Left ventricle myocardium inferior (tissue), 1 donor: ENCODE measurements around the gene FST. TPM values are rescaled to one million over a fixed set of nuclear protein-coding genes. Genes with fewer than 3 reads are reported as not detected.

Source experiments
- DNase-seq: peaks from one replicate; pipeline ENCODE4 v3.0.0-alpha.2; 2020
- H3K27ac ChIP-seq: fragments of 200-600 bp; replicated peaks from 2 replicates; pipeline ENCODE4 v1.8.0; 2021
- H3K27me3 ChIP-seq: fragments of 200-600 bp; 2 replicates; pipeline ENCODE4 v1.8.0; 2021; ENCODE audit warnings: low read depth
- H3K36me3 ChIP-seq: fragments of 200-600 bp; 2 replicates; pipeline ENCODE4 v1.8.0; 2021
- H3K4me1 ChIP-seq: fragments of 200-600 bp; 2 replicates; pipeline ENCODE4 v1.8.0; 2021
- H3K4me3 ChIP-seq: fragments of 200-600 bp; 2 replicates; pipeline ENCODE4 v1.8.0; 2021; ENCODE audit warnings: mild to moderate bottlenecking, moderate library complexity
- H3K9me3 ChIP-seq: fragments of 200-600 bp; replicated peaks from 2 replicates; pipeline ENCODE4 v1.8.0; 2021
- CTCF ChIP-seq: fragments of 200-600 bp; IDR thresholded peaks from 2 replicates; pipeline ENCODE4 v1.8.0; 2021; ENCODE audit warnings: antibody characterized with exemption, mild to moderate bottlenecking, borderline replicate concordance
- intact Hi-C: fragments of 100-400 bp; cut with micrococcal nuclease; formaldehyde crosslinking; loops from one replicate; pipeline ENCODE4 v1.11.0; 2022
- total RNA-seq: library from RNA; stranded (reverse); fragmentation: NEBNext Ultra II Directional; extraction: Animal tissue kit (Norgen Biotek cat#: 25700); gene quantifications from one replicate; pipeline ENCODE4 v1.2.1, GENCODE V29; 2021
- donor health status: DM: no; HTN: yes; CAD: no; lungs with severe emphysema.

Gene FST
- total RNA-seq, 1 donor from 2014 or later = 2.0 TPM

GRCh38 chr5:53479590-53480415 lies 626 bp upstream of the FST start:
- peak overlapping the region; percentile 83 for H3K4me3 ChIP-seq
- no peak for TF ChIP-seq CTCF
- no peaks in the 10 kb centered on the region for H3K36me3 ChIP-seq
- H3K27ac ChIP-seq = peak overlapping the region; percentile 83
- no peaks in the 10 kb centered on the region for H3K9me3 ChIP-seq
- intact Hi-C loops = loop anchor here (5.0 to 10.0 kb wide), 2 partner anchors 395 to 737 kb away; no protein-coding TSS in a partner anchor
- peaks cover 20% of the 10 kb centered on the region for H3K27me3 ChIP-seq
- H3K4me1 ChIP-seq = peaks cover 40% of the 10 kb centered on the region
- peak; percentile 71 for DNase-seq

- H3K27ac ChIP-seq = peak overlapping the region; percentile 83
- intact Hi-C loops = no loop called here
- H3K36me3 ChIP-seq = no peaks in the 10 kb centered on the region
- no peak for DNase-seq
- no peaks in the 10 kb centered on the region for H3K9me3 ChIP-seq
- H3K4me3 ChIP-seq = peak overlapping the region; percentile 83
- peaks cover 40% of the 10 kb centered on the region for H3K4me1 ChIP-seq
- TF ChIP-seq CTCF = no peak
- peaks cover 20% of the 10 kb centered on the region for H3K27me3 ChIP-seq
Measured at GRCh38 chr5:53481159-53481886, 894 bp downstream of the FST start.

GRCh38 chr5:53481887-53482716 lies 1.7 kb downstream of the FST start:
- intact Hi-C loops = no loop called here
- DNase-seq = peak; percentile 76
- peak; percentile 56 for TF ChIP-seq CTCF
- H3K4me3 ChIP-seq = peak overlapping the region; percentile 83
- H3K4me1 ChIP-seq = peaks cover 40% of the 10 kb centered on the region
- peaks cover 20% of the 10 kb centered on the region for H3K27me3 ChIP-seq
- H3K27ac ChIP-seq = peak overlapping the region; percentile 83
- no peaks in the 10 kb centered on the region for H3K9me3 ChIP-seq
- no peaks in the 10 kb centered on the region for H3K36me3 ChIP-seq

- Histone ChIP-seq H3K27me3 (peaks cover 17% of the 10 kb centered on the region), H3K27ac (peak overlapping the region; percentile 83)
Measured at GRCh38 chr5:53482717-53483638, 2.5 kb downstream of the FST start.

More at GRCh38 chr5:53482717-53483638, 2.5 kb downstream of the FST start:
- DNase-seq = peak; percentile 29
- Histone ChIP-seq H3K4me3 (peak overlapping the region; percentile 83), H3K4me1 (peaks cover 40% of the 10 kb centered on the region), H3K9me3 (no peaks in the 10 kb centered on the region), H3K36me3 (no peaks in the 10 kb centered on the region)
- peak; percentile 26 for TF ChIP-seq CTCF
- intact Hi-C loops = no loop called here
